Measurements from ENCODE around the gene MYOT.
"Not testable (repeated sequence)": the region's sequence is repeated elsewhere in the genome, so short reads cannot be mapped to it uniquely, and the experiment has no call there.

Gene MYOT

GRCh38 chr5:137856201-137856600 lies 11.5 kb upstream of the MYOT start:
- DNase-seq (ENCODE audit: low spot score) = no peak

- no peak for DNase-seq (ENCODE audit: low spot score)
Observed at GRCh38 chr5:137856916-137857862, 10.5 kb upstream of the MYOT start.

GRCh38 chr5:137858223-137858916 lies 9.3 kb upstream of the MYOT start:
- no peak for DNase-seq (ENCODE audit: low spot score)

GRCh38 chr5:137858954-137859353 lies 8.7 kb upstream of the MYOT start:
- DNase-seq (ENCODE audit: low spot score) = no peak

- no peak for DNase-seq (ENCODE audit: low spot score)
Observed at GRCh38 chr5:137862251-137862650, 5.4 kb upstream of the MYOT start.

- not testable (repeated sequence) for DNase-seq (ENCODE audit: low spot score)
Observed at GRCh38 chr5:137863653-137864052, 4.0 kb upstream of the MYOT start.

GRCh38 chr5:137866541-137867388 lies 895 bp upstream of the MYOT start:
- DNase-seq (ENCODE audit: low spot score) = no peak

GRCh38 chr5:137870647-137871339 lies 3.1 kb downstream of the MYOT start:
- DNase-seq (ENCODE audit: low spot score) = no peak

GRCh38 chr5:137871571-137871970 lies 3.9 kb downstream of the MYOT start:
- DNase-seq (ENCODE audit: low spot score) = no peak

- no peak for DNase-seq (ENCODE audit: low spot score)
Observed at GRCh38 chr5:137872466-137872865, 4.8 kb downstream of the MYOT start.

GRCh38 chr5:137876101-137876500 lies 8.4 kb downstream of the MYOT start:
- DNase-seq (ENCODE audit: low spot score) = no peak

GRCh38 chr5:137880313-137880712 lies 12.7 kb downstream of the MYOT start:
- peak; percentile 78 for DNase-seq (ENCODE audit: low spot score)

- DNase-seq (ENCODE audit: low spot score) = peak; percentile 45
Observed at GRCh38 chr5:137887831-137888230, 20.2 kb downstream of the MYOT start.

GRCh38 chr5:137888466-137888862 lies 20.8 kb downstream of the MYOT start:
- DNase-seq (ENCODE audit: low spot score) = no peak

- DNase-seq (ENCODE audit: low spot score) = peak; percentile 83
Observed at GRCh38 chr5:137888863-137889759, 21.5 kb downstream of the MYOT start, which contains the start of gene PKD2L2. TSS of gene PKD2L2 (plus strand) at chr5:137889457. CDS start at chr5:137889492, 35 bp downstream.

GRCh38 chr5:137890845-137891244 lies 23.2 kb downstream of the MYOT start:
- DNase-seq (ENCODE audit: low spot score) = no peak

- no peak for DNase-seq (ENCODE audit: low spot score)
Observed at GRCh38 chr5:137891849-137892248, 24.2 kb downstream of the MYOT start.

GRCh38 chr5:137894586-137894985 lies 26.9 kb downstream of the MYOT start:
- no peak for DNase-seq (ENCODE audit: low spot score)

- DNase-seq (ENCODE audit: low spot score) = no peak
Observed at GRCh38 chr5:137896560-137896959, 28.9 kb downstream of the MYOT start.

- DNase-seq (ENCODE audit: low spot score) = no peak
Observed at GRCh38 chr5:137899493-137899892, 31.8 kb downstream of the MYOT start.

All from cerebellar cortex (tissue), 1 donor.